ENCODE results near the gene ATF6.

ATF6 gene

DNA sequence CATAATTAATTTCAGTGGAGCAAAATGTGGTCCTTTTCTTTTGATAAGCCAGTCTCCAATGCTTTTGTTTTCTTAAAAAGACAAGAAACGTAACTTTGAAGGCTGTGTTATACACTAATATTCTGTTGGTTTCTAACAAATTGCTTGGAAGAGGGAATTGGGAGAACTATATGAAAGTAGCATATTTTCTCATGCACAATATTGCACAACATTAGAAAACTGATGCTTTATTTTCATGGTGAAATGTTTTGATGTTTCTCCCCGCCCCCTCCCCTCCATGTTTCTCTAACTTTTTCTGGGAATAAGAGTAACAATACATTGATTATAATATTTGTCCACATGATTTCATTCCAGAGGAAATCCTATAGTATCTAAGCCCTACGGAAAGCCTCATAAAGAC is 142.1 kb downstream of the ATF6 start:
- no peak for DNase-seq
- TF ChIP-seq, protein P1, sequence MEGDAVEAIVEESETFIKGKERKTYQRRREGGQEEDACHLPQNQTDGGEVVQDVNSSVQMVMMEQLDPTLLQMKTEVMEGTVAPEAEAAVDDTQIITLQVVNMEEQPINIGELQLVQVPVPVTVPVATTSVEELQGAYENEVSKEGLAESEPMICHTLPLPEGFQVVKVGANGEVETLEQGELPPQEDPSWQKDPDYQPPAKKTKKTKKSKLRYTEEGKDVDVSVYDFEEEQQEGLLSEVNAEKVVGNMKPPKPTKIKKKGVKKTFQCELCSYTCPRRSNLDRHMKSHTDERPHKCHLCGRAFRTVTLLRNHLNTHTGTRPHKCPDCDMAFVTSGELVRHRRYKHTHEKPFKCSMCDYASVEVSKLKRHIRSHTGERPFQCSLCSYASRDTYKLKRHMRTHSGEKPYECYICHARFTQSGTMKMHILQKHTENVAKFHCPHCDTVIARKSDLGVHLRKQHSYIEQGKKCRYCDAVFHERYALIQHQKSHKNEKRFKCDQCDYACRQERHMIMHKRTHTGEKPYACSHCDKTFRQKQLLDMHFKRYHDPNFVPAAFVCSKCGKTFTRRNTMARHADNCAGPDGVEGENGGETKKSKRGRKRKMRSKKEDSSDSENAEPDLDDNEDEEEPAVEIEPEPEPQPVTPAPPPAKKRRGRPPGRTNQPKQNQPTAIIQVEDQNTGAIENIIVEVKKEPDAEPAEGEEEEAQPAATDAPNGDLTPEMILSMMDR (IDR thresholded peaks at IDR 0.05; ENCODE audit: low read depth, low read length) = no peak
- H3K9me3 ChIP-seq (ENCODE audit: severe bottlenecking) = no peaks in the 10 kb centered on the region
- no peak overlapping the region for H3K4me3 ChIP-seq (ENCODE audit: low read depth, low read length)
- H3K36me3 ChIP-seq = peaks cover 3% of the 10 kb centered on the region; the same call in 1 of the 2 replicates
- no peaks in the 10 kb centered on the region for H3K27me3 ChIP-seq (ENCODE audit: insufficient read depth, low read depth, severe bottlenecking)
- H3K27ac ChIP-seq = no peak overlapping the region

DNA sequence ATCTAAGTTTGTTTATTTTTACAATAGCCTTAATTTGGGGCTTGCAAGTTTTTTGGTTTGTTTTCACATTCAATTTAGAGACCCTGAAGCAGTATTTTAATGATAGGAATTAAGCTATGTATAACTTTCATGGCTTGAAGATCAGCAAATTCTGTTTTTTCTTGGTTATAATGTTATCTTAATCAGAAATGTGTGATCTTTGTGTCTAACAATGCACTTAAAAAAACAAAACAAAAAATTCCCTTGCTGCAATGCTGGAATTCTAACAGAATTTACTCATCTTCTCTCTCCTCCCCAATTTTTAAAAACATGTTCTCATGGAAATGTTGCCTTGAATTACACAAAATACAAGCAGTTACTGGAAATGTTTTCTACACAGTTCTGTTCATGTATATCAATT is 144.5 kb downstream of the ATF6 start:
- H3K27ac ChIP-seq = no peak overlapping the region
- H3K36me3 ChIP-seq = peaks cover 13% of the 10 kb centered on the region
- TF ChIP-seq, protein P1 (IDR thresholded peaks at IDR 0.05; ENCODE audit: low read depth, low read length) = no peak

DNA sequence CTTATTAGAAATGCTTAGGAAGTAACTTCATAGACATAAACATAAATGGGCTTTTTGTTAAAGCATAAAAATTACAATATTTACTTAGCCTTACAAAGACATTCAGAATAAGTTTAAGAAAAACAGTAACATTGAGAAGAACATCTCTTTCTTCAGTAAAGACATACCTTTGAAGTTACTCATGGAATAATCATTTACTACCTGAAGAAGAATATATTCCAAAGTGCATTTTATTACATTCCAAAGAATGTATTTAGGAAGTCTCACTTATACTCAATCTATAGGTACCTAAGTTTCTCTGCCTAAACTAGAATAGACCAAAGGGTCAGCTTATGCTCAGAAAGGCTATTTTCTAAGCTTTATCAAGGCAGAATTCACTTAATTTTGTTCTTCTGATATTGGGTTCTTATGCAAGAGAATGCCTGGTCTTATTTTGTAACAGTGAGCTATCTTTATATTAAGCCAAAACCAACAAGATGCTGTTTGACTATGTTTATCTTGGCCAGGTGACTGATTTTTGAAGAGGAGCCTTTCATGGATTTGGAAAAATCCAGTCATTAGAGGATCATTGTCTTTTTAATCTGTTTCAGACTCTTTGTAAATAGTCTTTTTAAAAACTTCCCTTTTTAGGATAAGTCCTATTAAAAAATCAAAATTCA is 147.5 kb downstream of the ATF6 start:
- no peak for DNase-seq
- H3K36me3 ChIP-seq = peaks cover 13% of the 10 kb centered on the region
- TF ChIP-seq, protein P1 (IDR thresholded peaks at IDR 0.05; ENCODE audit: low read depth, low read length) = no peak

More for the DNA sequence above, 144.5 kb downstream of the ATF6 start:
- H3K4me3 ChIP-seq (ENCODE audit: low read depth, low read length) = no peak overlapping the region
- no peak for DNase-seq
- H3K9me3 ChIP-seq (ENCODE audit: severe bottlenecking) = no peaks in the 10 kb centered on the region
- H3K27me3 ChIP-seq (ENCODE audit: insufficient read depth, low read depth, severe bottlenecking) = no peaks in the 10 kb centered on the region

DNA sequence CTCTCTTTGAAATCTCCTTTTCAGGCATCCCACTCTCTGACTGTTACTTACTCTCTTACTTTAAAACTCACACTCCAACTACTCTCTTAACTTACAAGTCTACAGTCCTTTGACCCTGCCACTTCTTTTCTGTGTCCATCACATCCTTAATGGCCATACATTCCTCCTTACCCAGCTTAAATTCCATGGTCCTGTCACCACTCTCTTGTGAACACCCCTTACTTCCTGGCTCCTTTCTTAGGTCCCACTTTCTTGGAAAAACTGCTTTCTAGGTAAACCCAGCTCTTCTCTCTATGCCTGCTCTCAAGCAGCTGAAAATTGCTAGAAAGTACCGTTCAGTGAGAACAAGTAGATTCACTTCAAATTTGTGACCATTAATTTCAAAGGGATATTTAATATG is 148.5 kb downstream of the ATF6 start:
- H3K36me3 ChIP-seq = peaks cover 13% of the 10 kb centered on the region
- no peaks in the 10 kb centered on the region for H3K9me3 ChIP-seq (ENCODE audit: severe bottlenecking)
- no peak overlapping the region for H3K27ac ChIP-seq
- no peak for DNase-seq
- TF ChIP-seq, protein P1 (IDR thresholded peaks at IDR 0.05; ENCODE audit: low read depth, low read length) = no peak
- no peak overlapping the region for H3K4me3 ChIP-seq (ENCODE audit: low read depth, low read length)
- H3K27me3 ChIP-seq (ENCODE audit: insufficient read depth, low read depth, severe bottlenecking) = no peaks in the 10 kb centered on the region

More for the DNA sequence above, 147.5 kb downstream of the ATF6 start:
- Histone ChIP-seq H3K27ac (no peak overlapping the region), H3K4me3 (ENCODE audit: low read depth, low read length) (no peak overlapping the region), H3K9me3 (ENCODE audit: severe bottlenecking) (no peaks in the 10 kb centered on the region), H3K27me3 (ENCODE audit: insufficient read depth, low read depth, severe bottlenecking) (no peaks in the 10 kb centered on the region)

DNA sequence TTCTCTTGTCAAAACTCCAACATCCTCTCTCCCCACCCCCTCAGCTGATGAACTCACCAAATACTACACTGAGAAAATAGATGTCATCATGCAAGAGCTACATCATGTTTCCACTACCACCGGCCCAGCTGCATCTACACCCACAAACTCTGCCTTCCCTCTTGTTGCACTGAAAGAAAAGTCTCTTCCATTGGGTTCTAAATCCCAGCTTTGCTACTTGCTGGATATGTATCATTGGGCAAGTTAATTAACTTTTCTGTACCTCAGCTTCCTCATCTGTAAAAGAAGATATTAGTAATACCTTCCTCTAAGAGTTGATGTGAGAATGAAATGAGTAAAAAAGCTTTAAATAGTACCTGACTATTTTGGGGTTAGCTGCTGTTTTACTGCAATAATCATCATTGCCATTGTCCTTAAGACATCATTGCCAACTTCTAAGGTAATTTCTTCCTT is 149.0 kb downstream of the ATF6 start:
- DNase-seq = no peak
- Histone ChIP-seq H3K36me3 (peaks cover 13% of the 10 kb centered on the region), H3K9me3 (ENCODE audit: severe bottlenecking) (no peaks in the 10 kb centered on the region), H3K27me3 (ENCODE audit: insufficient read depth, low read depth, severe bottlenecking) (no peaks in the 10 kb centered on the region), H3K27ac (no peak overlapping the region), H3K4me3 (ENCODE audit: low read depth, low read length) (no peak overlapping the region)
- TF ChIP-seq, protein P1 (IDR thresholded peaks at IDR 0.05; ENCODE audit: low read depth, low read length) = no peak

DNA sequence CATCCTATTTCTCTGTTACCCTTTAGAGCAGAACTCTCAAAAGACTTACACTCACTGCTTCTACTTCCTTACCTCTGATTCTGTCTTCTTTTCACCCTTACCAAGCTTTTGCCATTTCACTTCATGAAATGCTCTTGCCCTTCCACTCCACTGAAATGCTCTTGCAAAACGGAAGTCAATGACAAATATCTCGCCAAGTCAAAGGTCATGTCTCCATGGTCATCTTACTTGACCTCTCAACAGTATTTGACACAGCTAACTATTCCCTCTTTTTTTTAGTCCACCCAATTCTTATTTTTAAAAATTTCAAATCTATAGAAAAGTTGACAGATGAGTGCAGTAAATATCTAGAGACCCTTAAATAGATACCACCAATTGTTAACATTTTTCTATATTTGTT is 149.9 kb downstream of the ATF6 start:
- TF ChIP-seq, protein P1 (IDR thresholded peaks at IDR 0.05; ENCODE audit: low read depth, low read length) = no peak
- no peaks in the 10 kb centered on the region for H3K9me3 ChIP-seq (ENCODE audit: severe bottlenecking)
- no peaks in the 10 kb centered on the region for H3K27me3 ChIP-seq (ENCODE audit: insufficient read depth, low read depth, severe bottlenecking)
- no peak overlapping the region for H3K4me3 ChIP-seq (ENCODE audit: low read depth, low read length)
- no peak for DNase-seq
- H3K36me3 ChIP-seq = peaks cover 13% of the 10 kb centered on the region
- H3K27ac ChIP-seq = no peak overlapping the region
